Naive thymus-derived CD4-positive, alpha-beta T cell (primary cell): ENCODE results near the gene REXO1. TPM values are rescaled to one million over a fixed set of nuclear protein-coding genes. Genes with fewer than 3 reads are reported as not detected.

Source experiments
- ATAC-seq: fragments of 150-1000 bp; cut with Tn5 transposase; 2 replicates; pipeline ENCODE4 v1.10.0; 2021; ENCODE audit warnings: mild to moderate bottlenecking, moderate library complexity
- CTCF ChIA-PET: fragments of 350-600 bp; sonication (Branson Sonifier 250); formaldehyde crosslinking; loops from one replicate; lab custom pipeline; 2021; ENCODE audit warnings: antibody characterized with exemption; lab: Charles Lee
- POLR2A ChIA-PET: fragments of 350-600 bp; sonication (Branson Sonifier 250); formaldehyde crosslinking; loops from one replicate; lab custom pipeline; 2021; ENCODE audit warnings: antibody characterized with exemption, inconsistent platforms; lab: Charles Lee
- DNase-seq, 9 donors: peaks; one replicate each; pipeline versions ENCODE4 v3.0.0 to v3.0.0-alpha.2; 2020 to 2022; ENCODE audit warnings: mixed read lengths in 1 of 9
- H3K27ac ChIP-seq: one replicate; pipeline ENCODE4 v1.7.0; 2013; ENCODE audit warnings: mild to moderate bottlenecking, low read depth, low read length, moderate library complexity
- H3K27me3 ChIP-seq, 2 donors: one replicate each; pipeline ENCODE4 v1.7.0; 2013; ENCODE audit warnings: low read length in 2 of 2, mild to moderate bottlenecking in 2 of 2, moderate library complexity in 2 of 2; ENCODE audit not compliant: control insufficient read depth in 2 of 2, insufficient read depth in 2 of 2
- H3K36me3 ChIP-seq, 3 experiments: 1 replicate in 2 of 3; 2 replicates in 1 of 3; pipeline ENCODE4 v1.7.0; 2013; ENCODE audit warnings: low read length in 3 of 3, mild to moderate bottlenecking in 3 of 3, moderate library complexity in 1 of 3; ENCODE audit not compliant: insufficient read depth in 3 of 3, control insufficient read depth in 2 of 3
- H3K4me1 ChIP-seq, 2 donors: one replicate each; pipeline ENCODE4 v1.7.0; 2013; ENCODE audit warnings: low read length in 2 of 2, mild to moderate bottlenecking in 2 of 2, moderate library complexity in 1 of 2; ENCODE audit not compliant: control insufficient read depth in 2 of 2, insufficient read depth in 2 of 2
- H3K4me3 ChIP-seq: 2 replicates; pipeline ENCODE4 v1.7.0; 2013; ENCODE audit warnings: mild to moderate bottlenecking, low read length
- H3K9me3 ChIP-seq, 3 experiments: 1 replicate in 2 of 3; 2 replicates in 1 of 3; pipeline ENCODE4 v1.7.0; 2013; ENCODE audit warnings: low read length in 3 of 3; ENCODE audit not compliant: control insufficient read depth in 2 of 3
- H3K27ac Mint-ChIP-seq, 9 donors: one replicate each; pipeline ENCODE4 v1.8.0; 2020 to 2022; ENCODE audit warnings: mixed read lengths in 9 of 9, mild to moderate bottlenecking in 8 of 9, moderate library complexity in 5 of 9, inconsistent platforms in 2 of 9
- H3K27me3 Mint-ChIP-seq, 5 donors: one replicate each; pipeline ENCODE4 v1.8.0; 2021 to 2022; ENCODE audit warnings: mixed read lengths in 5 of 5, mild to moderate bottlenecking in 1 of 5
- H3K36me3 Mint-ChIP-seq, 5 donors: one replicate each; pipeline ENCODE4 v1.8.0; 2020 to 2022; ENCODE audit warnings: mixed read lengths in 5 of 5, mild to moderate bottlenecking in 3 of 5, inconsistent platforms in 1 of 5
- H3K4me1 Mint-ChIP-seq, 7 donors: one replicate each; pipeline ENCODE4 v1.8.0; 2020 to 2022; ENCODE audit warnings: mixed read lengths in 7 of 7, mild to moderate bottlenecking in 3 of 7, inconsistent platforms in 1 of 7
- H3K4me3 Mint-ChIP-seq, 10 donors: one replicate each; pipeline ENCODE4 v1.8.0; 2020 to 2022; ENCODE audit warnings: mild to moderate bottlenecking in 10 of 10, mixed read lengths in 10 of 10, moderate library complexity in 6 of 10, inconsistent platforms in 2 of 10
- H3K9me3 Mint-ChIP-seq, 11 donors: one replicate each; pipeline ENCODE4 v1.8.0; 2020 to 2022; ENCODE audit warnings: mixed read lengths in 11 of 11, mild to moderate bottlenecking in 4 of 11, inconsistent platforms in 1 of 11, moderate library complexity in 1 of 11
- intact Hi-C, 2 donors: fragments of 100-400 bp; cut with micrococcal nuclease; formaldehyde crosslinking; loops; one replicate each; pipeline ENCODE4 v1.15.1; 2023
- polyA plus RNA-seq, 2 donors: library from polyadenylated mRNA; unstranded; fragments of 300-500 nt; fragmentation: Illumina TruSeq; gene quantifications; one replicate each; pipeline ENCODE4 v1.2.3, GENCODE V29; 2021
- total RNA-seq, 6 experiments: library from RNA in 5 of 6; stranded (reverse) in 5 of 6; gene quantifications; 1 replicate in 5 of 6; 2 replicates in 1 of 6; pipeline ENCODE4 v1.2.3 and lab custom pipeline; 2021 to 2026

Gene REXO1
- total and polyA plus RNA-seq, 7 experiments from 2014 or later = 5.4 to 92.6 (median 56.7) TPM

- Mint-ChIP-seq H3K27ac (peak overlapping the region; percentile 52 to 98 (median 95)), H3K4me1 (peaks cover 6 to 46% (median 38%) of the 10 kb centered on the region in 7 donors), H3K27me3 (no peaks in the 10 kb centered on the region), H3K4me3 (peak overlapping the region; percentile 89 to 100 (median 93)), H3K36me3 (no peaks in the 10 kb centered on the region), H3K9me3 (peaks cover 0 to 2% (median 0%) of the 10 kb centered on the region in 11 donors)
- DNase-seq (peak in 1 of 9 donors; percentile 33), ATAC-seq (no peak)
- Histone ChIP-seq H3K4me1 (peaks cover 19 to 52% of the 10 kb centered on the region in 2 donors), H3K9me3 (no peaks in the 10 kb centered on the region), H3K27ac (peak overlapping the region; percentile 93), H3K4me3 (no peak overlapping the region), H3K27me3 (no peaks in the 10 kb centered on the region), H3K36me3 (peaks cover 0 to 3% (median 0%) of the 10 kb centered on the region in 3 experiments)
- intact Hi-C loops = loop anchor here (5.0 kb wide), 4 partner anchors 191 to 926 kb away; partner anchors contain the start of genes AP3D1 (in 1 of the 2), MKNK2 (in 1 of the 2) and THOP1 (in 1 of the 2)
- POLR2A ChIA-PET = interaction anchor here (1.1 to 1.6 kb wide), 3 partner anchors 9 to 81 kb away, joined by 3 to 5 read pairs (median 4); partner anchors contain the start of gene ABHD17A
- CTCF ChIA-PET = no interaction called here
Measured at GRCh38 chr19:1860821-1861598, 12.7 kb upstream of the REXO1 start.

DNA sequence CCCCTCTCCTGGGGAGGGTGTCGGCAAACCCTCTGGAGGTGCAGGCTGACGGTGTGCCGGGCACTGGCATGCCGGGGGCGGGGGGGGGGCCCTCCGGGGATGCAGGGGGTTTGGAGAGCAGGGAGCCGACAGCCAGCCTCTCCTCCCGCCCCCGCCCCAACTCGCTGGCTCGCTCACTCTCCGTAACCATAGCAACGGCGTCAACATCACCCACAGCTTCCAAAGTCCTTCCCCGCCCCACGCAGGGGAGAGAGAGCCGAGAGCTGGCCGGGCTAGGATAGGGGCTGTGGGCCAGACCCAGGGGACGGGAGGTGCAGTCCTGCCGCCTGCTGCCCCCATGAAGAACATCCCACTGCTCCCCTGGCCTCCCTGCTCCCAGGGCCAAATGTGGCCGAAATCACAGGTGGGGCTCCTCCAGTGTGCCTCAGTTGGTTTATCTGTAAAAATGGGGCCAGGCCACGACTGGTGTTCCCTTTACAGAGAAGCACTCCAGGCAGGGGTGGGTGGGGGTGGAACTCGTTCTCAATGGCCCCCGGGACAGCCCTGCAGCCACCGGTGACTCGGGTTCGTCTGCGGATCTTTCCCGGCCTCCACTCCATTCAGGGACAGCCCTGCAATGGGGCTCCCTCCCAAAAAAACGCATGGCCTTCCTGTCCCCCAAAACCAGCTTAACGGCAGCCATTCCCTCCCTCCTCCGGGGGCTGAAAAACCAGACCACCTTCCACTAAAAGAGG, 11.9 kb upstream of the REXO1 start:
- Histone ChIP-seq H3K4me3 (no peak overlapping the region), H3K27me3 (no peaks in the 10 kb centered on the region), H3K4me1 (peaks cover 26 to 56% of the 10 kb centered on the region in 2 donors), H3K27ac (peak overlapping the region; percentile 93), H3K36me3 (peaks cover 0 to 3% (median 0%) of the 10 kb centered on the region in 3 experiments), H3K9me3 (no peaks in the 10 kb centered on the region)
- intact Hi-C loops = loop anchor here (5.0 kb wide), 4 partner anchors 192 to 927 kb away; partner anchors contain the start of genes AP3D1 (in 1 of the 2), MKNK2 (in 1 of the 2) and THOP1 (in 1 of the 2)
- no peaks in the 10 kb centered on the region for H3K36me3 Mint-ChIP-seq
- no peak for ATAC-seq
- CTCF ChIA-PET = no interaction called here
- POLR2A ChIA-PET = interaction anchor here (1.1 to 1.6 kb wide), 3 partner anchors 8 to 82 kb away, joined by 3 to 5 read pairs (median 4); partner anchors contain the start of gene ABHD17A
- H3K4me1 Mint-ChIP-seq = peaks cover 6 to 54% (median 37%) of the 10 kb centered on the region in 7 donors
- H3K27ac Mint-ChIP-seq = peak overlapping the region in 8 of 9 donors; percentile 46 to 98 (median 84)
- H3K4me3 Mint-ChIP-seq = peak overlapping the region in 6 of 10 donors; percentile 34 to 93 (median 54)
- DNase-seq = peak in 7 of 9 donors; percentile 68 to 82 (median 77)
- H3K27me3 Mint-ChIP-seq = no peaks in the 10 kb centered on the region
- peaks cover 0 to 2% (median 0%) of the 10 kb centered on the region in 11 donors for H3K9me3 Mint-ChIP-seq

DNA sequence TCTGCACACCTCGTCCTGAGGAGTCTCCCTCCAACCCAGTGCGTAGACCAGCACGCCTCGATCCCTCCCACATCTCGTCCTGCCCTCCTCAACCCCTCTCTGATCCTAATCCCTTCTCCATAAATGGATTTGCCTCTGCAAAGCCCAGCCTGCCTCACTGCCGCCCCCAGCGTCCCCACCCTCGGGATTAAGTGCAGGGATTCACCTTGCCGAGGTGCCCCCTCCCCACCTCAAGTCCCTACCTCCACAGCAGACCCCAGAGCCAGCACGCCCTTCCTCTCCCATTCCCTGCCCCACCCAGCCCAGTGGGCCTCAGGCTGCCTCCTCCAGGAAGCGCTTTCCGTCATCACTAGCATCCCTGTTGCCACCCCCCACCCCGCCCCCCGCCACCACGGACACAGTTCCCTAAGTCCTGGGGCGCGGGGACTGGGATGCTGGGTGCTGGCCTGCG, 11.1 kb upstream of the REXO1 start:
- Histone ChIP-seq H3K36me3 (peaks cover 0 to 3% (median 0%) of the 10 kb centered on the region in 3 experiments), H3K27me3 (no peaks in the 10 kb centered on the region), H3K27ac (peak overlapping the region; percentile 93), H3K4me3 (no peak overlapping the region), H3K4me1 (peaks cover 30 to 64% of the 10 kb centered on the region in 2 donors), H3K9me3 (no peaks in the 10 kb centered on the region)
- Mint-ChIP-seq H3K4me3 (peak overlapping the region in 9 of 10 donors; percentile 20 to 93 (median 52)), H3K36me3 (no peaks in the 10 kb centered on the region), H3K27ac (peak overlapping the region; percentile 56 to 98 (median 92)), H3K27me3 (no peaks in the 10 kb centered on the region), H3K4me1 (peaks cover 6 to 62% (median 45%) of the 10 kb centered on the region in 7 donors), H3K9me3 (peaks cover 0 to 2% (median 0%) of the 10 kb centered on the region in 11 donors)
- ChIA-PET POLR2A (interaction anchor here (0.6 kb wide), 1 partner anchor 123 kb away, joined by 3 read pairs; no protein-coding TSS in a partner anchor), CTCF (no interaction called here)
- intact Hi-C loops = loop anchor here in 1 of 2 donors (10.0 kb wide), 1 partner anchor 595 kb away; the partner anchor contains the start of gene CIRBP
- ATAC-seq (no peak), DNase-seq (no peak)

- Histone ChIP-seq H3K4me1 (peaks cover 31 to 72% of the 10 kb centered on the region in 2 donors), H3K36me3 (peaks cover 0 to 3% (median 0%) of the 10 kb centered on the region in 3 experiments), H3K9me3 (no peaks in the 10 kb centered on the region), H3K4me3 (no peak overlapping the region), H3K27me3 (no peaks in the 10 kb centered on the region), H3K27ac (peak overlapping the region; percentile 93)
- POLR2A ChIA-PET = interaction anchor here (0.6 to 2.3 kb wide), 5 partner anchors 9 to 123 kb away, joined by 3 to 7 read pairs (median 3); partner anchors contain the start of gene ABHD17A
- Mint-ChIP-seq H3K27me3 (no peaks in the 10 kb centered on the region), H3K4me1 (peaks cover 6 to 63% (median 46%) of the 10 kb centered on the region in 7 donors), H3K4me3 (peak overlapping the region in 8 of 10 donors; percentile 20 to 88 (median 65)), H3K9me3 (peaks cover 0 to 2% (median 0%) of the 10 kb centered on the region in 11 donors), H3K27ac (peak overlapping the region; percentile 56 to 98 (median 92)), H3K36me3 (no peaks in the 10 kb centered on the region)
- no peak for DNase-seq
- ATAC-seq = no peak
- CTCF ChIA-PET = interaction anchor here (1.3 kb wide), 1 partner anchor 18 kb away, joined by 3 read pairs; no protein-coding TSS in a partner anchor
- intact Hi-C loops = loop anchor here in 1 of 2 donors (10.0 kb wide), 1 partner anchor 594 kb away; the partner anchor contains the start of gene CIRBP
Measured at GRCh38 chr19:1858412-1859081, 10.3 kb upstream of the REXO1 start.

DNA sequence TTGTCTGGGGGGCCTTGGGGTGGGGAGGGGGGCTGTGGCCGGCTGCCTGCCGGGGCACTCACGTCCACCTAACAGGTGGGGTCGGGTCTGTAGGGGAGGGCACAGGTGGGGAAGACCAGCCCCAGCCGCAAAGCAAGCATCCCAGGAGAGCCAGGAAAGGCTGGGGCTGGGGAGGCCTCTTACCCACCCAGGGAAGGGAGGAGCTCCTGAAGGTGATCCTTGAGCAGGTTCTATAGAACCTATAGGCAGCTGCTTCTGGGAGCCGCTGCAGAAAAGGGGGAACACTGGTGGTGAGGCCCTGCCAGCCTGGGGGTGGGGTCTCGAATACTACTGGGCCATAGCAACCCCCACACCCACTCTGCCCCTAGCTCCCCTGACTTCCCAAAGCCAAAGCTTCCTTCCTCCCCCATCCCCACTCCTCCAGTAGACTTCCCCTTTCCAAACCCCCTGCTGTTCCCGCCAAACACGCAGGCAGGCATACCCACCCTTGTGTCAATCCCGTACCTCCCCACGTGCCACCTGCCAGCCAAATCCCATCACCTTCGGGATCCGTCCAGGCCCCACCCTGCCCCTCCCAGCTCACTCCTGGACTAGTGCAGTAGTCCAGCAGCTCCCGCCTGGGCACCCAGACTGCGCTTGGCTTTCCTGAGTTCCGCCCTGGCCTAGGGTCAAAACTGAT, 9.5 kb upstream of the REXO1 start:
- H3K27me3 ChIP-seq = no peaks in the 10 kb centered on the region
- H3K27ac ChIP-seq = peak overlapping the region; percentile 93
- intact Hi-C loops = loop anchor here in 1 of 2 donors (10.0 kb wide), 1 partner anchor 593 kb away; the partner anchor contains the start of gene CIRBP
- peaks cover 0 to 3% (median 0%) of the 10 kb centered on the region in 3 experiments for H3K36me3 ChIP-seq
- DNase-seq (no peak), ATAC-seq (no peak)
- no peaks in the 10 kb centered on the region for H3K27me3 Mint-ChIP-seq
- peak overlapping the region; percentile 48 to 88 (median 68) for H3K4me3 Mint-ChIP-seq
- CTCF ChIA-PET = interaction anchor here (0.7 to 1.3 kb wide), 4 partner anchors 9 to 44 kb away, joined by 3 to 4 read pairs (median 3); no protein-coding TSS in a partner anchor
- H3K4me3 ChIP-seq = no peak overlapping the region
- H3K9me3 ChIP-seq = no peaks in the 10 kb centered on the region
- H3K9me3 Mint-ChIP-seq = peaks cover 0 to 2% (median 0%) of the 10 kb centered on the region in 11 donors
- H3K27ac Mint-ChIP-seq = peak overlapping the region; percentile 56 to 98 (median 92)
- peaks cover 37 to 80% of the 10 kb centered on the region in 2 donors for H3K4me1 ChIP-seq
- H3K4me1 Mint-ChIP-seq = peaks cover 10 to 71% (median 53%) of the 10 kb centered on the region in 7 donors
- H3K36me3 Mint-ChIP-seq = peaks cover 0 to 2% (median 0%) of the 10 kb centered on the region in 5 donors
- POLR2A ChIA-PET = interaction anchor here (0.7 to 2.8 kb wide), 12 partner anchors 9 to 618 kb away, joined by 3 to 21 read pairs (median 4); partner anchors contain the start of genes ABHD17A, AP3D1 and GADD45B
